ENCODE measurements around the gene VPS45.
"Not testable (repeated sequence)": the region's sequence is repeated elsewhere in the genome, so short reads cannot be mapped to it uniquely, and the experiment has no call there.

The VPS45 gene, protein sequence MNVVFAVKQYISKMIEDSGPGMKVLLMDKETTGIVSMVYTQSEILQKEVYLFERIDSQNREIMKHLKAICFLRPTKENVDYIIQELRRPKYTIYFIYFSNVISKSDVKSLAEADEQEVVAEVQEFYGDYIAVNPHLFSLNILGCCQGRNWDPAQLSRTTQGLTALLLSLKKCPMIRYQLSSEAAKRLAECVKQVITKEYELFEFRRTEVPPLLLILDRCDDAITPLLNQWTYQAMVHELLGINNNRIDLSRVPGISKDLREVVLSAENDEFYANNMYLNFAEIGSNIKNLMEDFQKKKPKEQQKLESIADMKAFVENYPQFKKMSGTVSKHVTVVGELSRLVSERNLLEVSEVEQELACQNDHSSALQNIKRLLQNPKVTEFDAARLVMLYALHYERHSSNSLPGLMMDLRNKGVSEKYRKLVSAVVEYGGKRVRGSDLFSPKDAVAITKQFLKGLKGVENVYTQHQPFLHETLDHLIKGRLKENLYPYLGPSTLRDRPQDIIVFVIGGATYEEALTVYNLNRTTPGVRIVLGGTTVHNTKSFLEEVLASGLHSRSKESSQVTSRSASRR

DNA sequence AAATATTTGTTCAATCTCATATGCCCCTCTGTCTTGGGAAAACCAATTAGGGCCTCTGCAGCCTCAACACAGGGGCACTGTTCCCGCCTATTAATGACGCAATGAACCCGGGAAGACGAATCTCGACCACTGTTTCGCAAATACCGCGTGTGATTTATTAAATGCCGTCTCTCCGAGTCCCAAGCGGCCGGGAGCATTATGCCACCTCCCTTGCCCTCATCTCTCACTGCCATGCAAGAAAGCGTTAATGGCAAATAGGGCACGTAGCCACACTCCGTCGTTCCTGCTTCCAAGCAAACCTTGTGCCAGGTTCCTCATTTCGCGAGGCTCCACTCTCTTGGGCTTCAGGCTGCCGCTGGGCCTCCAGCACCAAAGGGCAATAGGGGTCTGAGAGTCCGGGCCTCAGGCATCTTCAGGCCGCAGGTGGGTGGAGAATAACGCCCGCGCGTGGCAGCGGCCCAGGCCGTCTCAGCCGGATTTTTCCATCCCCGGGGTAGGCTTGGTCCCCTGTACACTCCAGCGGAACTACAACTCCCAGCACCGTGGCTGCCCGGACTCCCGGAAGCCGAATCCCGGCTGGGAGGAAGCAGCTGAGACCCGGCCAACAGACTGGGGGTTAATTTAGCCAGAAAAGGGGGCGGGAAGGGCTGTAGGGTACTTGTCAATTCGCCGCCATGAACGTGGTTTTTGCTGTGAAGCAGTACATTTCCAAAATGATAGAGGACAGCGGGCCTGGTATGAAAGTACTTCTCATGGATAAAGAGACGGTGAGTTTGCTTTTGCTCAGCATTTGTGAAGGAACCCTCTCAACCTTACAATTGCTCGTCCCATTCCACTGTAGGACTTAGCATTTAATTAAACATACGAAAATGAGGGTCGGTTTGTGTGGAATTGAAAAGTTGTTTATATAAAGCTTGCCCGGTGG lies at the start of gene VPS45:
Gene VPS45, plus strand, starts transcription at position 593 of the 925 bp plus-strand sequence. Its CDS starts 82 bp downstream, at position 675.
- peak; percentile 87 to 92 (median 89) for DNase-seq

DNA sequence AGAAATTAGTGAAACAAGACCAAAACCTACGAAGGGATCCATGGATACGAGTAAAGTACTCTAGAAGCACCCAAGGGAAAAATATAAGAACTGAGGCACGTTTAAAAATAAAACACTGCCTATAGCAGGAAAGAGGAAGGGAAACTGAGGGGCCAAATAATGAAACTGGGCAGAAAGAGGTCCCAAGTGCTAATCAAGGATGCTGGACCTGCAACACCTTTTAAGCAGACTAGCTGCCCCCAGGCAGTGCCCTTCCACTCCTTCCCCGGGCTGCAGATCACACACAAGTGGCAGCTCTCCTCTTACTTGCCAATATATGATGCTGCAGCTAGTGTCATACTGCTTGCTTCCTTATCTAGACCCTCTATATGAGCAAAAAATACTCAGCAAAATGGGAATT lies 49.4 kb upstream of the VPS45 start:
- DNase-seq = no peak

DNA sequence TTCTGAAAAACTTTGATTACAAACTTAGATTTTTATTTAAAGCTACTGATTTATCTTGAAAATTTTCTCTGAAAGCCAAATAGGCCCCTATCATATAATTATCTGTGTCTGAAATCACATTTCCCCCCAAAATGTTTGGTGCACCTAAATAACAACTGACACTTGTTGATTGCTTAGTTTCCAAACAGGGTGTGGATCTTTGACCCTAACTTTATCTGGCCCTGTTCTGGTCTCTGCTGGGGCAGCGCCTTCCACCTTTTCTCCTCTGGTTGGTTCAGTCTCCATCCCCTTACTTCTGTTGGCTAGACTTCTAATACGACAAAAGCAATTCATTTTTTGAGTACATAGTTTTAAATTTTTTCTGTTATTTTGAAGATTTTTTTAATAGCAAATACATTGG lies 46.9 kb upstream of the VPS45 start:
- no peak for DNase-seq

DNA sequence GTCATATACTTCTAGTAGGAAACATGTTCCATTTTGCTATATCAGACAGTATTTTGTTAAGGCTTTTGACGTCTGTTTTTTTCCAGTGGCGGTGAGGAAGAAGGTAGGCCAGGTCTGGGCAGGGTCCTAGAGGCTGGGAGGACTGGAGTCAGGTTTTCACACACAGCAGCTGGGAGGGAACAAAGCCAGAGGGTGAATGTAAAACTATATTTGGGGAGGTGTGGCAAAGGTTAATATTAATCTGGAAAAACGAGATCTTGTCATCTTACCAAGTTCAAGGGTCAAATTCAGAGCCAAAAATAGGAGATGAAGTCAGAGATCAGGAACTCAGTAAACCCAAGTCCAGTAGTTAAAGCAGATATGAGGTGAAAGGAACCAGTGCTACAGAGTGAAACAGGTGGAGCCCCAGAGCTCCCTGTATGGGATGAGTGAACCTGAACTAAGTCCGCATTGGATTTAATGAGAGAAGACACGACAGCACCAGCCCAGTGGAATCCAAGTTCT lies 46.3 kb upstream of the VPS45 start:
- DNase-seq = no peak

DNA sequence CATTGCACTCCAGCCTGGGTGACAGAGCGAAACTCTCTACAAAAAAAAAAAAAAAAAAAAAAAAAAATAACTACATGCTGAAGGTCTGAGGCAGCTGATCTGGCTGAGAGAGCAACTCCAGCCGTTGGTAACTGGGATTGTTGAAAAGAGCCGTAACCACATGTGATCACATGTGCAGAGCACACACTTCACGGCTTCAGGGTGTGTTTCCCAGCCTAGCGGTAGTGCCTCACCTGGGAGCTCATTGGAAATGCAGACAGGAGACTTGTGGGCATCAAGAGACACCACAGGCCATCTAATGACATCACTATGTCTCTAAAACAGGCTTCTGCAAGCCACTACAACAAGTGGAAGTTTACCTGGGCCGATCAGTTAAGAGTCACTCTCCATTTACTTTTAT lies 45.2 kb upstream of the VPS45 start:
- DNase-seq = no peak

DNA sequence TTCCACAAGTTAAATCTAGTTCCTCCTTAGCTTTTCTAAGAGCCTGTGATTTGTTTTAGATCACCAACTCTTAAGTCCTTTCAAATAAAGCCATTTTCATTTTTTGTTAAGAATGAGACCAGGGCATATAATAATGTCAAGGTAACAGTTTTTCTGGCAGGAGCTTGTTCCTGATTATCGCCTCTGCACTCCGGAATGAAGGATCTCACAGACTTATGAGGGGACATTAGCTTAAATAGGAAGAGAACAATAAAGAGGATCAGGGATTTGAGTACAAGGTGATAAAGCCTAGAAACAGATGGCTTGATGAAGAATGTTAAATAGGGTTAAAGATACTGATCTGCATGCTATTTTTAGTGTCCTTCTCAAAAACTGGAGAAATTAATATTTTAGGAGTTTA lies 43.4 kb upstream of the VPS45 start:
- DNase-seq = no peak

DNA sequence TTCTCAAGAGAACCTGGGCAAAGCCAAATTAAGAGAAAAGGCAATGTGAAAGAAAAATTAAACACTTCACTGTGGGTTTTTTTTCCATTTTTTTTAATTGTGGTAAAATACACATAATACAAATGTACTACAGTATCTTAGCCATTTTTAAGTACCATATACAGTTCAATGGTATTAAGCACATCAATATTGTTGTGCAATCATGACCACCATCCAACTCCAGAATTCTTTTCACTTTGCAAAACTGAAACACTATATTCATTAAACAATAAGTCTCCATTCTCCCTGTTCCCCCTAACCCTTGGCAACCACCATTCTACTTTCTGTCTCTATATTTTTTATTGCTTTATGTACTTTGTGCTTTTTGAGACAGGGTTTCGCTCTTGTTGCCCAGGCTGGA lies 39.3 kb upstream of the VPS45 start:
- DNase-seq = no peak

DNA sequence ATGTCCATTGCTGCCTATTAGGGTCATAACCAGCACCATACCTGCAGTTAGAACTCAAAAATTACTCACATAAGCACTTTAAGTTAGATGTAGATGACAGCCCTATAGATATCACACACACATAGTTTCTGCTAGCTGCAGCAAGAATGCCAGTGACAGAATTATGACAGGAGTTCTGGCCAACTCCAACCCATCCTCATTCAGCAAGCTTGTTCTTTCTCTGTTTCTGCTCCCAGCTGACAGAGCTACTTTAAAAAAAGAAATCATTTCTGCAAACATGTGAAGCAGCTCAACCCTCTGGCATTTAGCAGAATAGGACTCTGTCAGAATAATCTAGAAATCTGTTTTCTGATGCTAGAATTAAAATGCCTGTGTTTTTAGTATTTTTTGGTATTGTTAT lies 33.2 kb upstream of the VPS45 start:
- no peak for DNase-seq

DNA sequence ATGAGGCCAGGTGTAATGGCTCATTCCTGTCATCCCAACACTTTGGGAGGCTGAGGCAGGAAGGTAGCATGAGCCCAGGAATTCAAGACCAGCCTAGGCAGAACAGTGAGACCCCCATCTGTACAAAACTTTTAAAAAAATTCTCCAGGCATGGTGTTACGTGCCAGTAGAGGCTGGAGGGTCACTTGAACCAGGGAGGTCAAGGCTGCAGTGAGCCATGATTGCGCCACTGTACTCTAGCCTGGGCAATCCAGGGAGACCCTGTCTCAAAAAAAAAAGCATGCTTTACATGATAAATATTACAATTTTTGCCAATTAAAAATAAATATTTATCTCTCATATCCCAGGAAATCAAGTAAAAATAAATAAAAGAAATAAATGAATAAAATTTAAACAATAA lies 17.6 kb upstream of the VPS45 start:
- DNase-seq = no peak

DNA sequence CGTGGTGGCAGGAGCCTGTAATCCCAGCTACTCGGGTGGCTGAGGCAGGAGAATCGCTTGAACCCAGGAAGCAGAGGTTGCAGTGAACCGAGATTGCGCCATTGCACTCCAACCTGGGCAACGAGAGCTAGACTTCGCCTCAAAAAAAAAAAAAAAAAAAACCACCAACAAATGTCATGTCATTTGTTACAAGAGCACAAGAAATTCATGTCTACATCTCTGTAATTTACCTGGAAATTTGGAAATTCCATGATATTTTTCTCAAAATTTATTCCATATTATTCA lies 16.5 kb upstream of the VPS45 start:
- DNase-seq = no peak

DNA sequence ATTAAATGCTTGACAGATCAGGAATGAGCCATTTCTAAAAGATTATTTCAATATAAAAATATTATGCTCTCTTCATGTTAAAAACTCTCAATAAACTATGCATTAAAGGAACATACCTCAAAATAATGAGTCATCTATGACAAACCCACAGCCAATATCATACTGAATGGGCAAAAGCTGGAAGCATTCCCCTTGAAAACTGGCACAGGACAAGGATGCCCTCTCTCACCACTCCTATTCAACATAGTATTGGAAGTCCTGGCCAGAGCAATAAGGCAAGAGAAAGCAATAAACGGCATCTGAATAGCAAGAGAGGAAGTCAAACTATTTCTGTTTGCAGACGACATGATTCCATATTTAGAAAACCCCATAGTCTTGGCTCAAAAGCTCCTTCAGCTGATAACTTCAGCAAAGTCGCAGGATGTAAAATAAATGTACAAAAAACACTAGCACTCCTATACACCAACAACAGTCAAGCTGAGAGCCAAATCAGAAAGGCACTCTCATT lies 15.6 kb upstream of the VPS45 start:
- peak in 1 of 3 donors; percentile 24 for DNase-seq

DNA sequence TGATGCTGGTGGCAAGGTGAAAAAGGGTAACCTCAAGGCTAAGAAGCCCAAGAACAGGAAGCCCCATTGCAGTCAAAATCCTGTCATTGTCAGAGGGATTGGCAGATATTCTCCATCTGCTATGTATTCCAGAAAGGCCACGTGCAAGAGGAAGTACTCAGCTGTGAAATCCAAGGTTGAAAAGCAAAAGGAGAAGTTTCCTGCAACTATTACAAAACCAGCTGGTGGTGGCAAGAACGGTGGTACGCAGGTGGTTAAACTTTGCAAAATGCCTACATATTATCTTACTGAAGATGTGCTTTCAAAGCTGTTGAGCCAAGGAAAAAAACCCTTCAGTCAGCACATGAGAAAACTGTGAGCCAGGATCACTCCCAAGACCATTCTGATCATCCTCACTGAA lies 13.7 kb upstream of the VPS45 start:
- peak; percentile 40 to 63 (median 57) for DNase-seq

DNA sequence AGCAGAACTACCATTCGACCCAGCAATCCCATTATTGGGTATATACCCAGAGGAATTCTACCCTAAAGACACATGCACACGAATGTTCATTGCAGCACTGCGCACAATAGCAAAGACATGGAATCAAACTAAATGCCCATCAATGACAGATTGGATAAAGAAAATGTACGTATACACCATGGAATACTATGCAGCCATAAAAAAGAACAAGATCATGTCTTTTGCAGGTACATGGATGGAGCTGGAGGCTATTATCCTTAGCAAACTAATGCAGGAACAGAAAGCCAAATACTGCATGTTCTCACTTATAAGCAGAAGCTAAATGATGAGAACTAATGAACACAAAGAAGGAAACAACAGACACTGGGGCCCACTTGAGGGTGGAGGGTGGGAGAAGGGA lies 12.1 kb upstream of the VPS45 start:
- not testable (repeated sequence) for DNase-seq

DNA sequence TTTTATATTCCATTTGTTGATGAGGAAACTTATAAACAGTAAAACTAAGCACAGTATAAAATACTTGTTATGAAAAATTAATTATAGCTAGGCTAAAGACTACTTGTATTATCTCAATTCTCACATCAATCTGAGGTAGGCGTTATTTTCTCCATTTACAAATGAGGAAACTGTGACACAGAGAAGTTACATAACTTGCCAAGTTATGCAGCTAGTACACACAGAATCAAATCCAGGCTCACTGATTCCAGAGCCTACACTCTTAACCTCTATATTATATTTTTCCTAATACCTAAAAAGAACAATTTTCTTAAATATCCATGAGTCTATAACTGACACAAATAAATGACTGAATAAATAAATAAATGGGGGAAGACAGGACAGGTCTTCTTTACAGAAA lies 11.2 kb upstream of the VPS45 start:
- peak; percentile 53 to 77 (median 72) for DNase-seq

DNA sequence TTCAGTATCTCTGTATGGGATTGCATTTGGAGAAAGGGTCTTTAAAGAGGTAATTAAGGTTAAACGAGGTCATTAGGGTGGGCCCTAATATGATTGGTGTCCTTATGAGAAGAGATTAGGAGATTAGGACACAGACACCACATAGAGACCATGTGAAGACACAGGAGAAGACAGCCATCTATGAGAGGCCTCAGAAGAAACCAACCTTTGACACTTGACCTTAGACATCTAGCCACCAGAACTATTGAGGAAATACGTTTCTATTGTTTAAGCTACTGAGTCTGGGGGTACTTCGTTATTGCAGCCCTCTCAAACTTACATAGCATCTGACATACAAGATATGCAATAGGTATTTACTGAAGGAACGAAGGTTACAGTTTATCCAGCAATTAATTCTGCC lies 7.3 kb upstream of the VPS45 start:
- DNase-seq = no peak

DNA sequence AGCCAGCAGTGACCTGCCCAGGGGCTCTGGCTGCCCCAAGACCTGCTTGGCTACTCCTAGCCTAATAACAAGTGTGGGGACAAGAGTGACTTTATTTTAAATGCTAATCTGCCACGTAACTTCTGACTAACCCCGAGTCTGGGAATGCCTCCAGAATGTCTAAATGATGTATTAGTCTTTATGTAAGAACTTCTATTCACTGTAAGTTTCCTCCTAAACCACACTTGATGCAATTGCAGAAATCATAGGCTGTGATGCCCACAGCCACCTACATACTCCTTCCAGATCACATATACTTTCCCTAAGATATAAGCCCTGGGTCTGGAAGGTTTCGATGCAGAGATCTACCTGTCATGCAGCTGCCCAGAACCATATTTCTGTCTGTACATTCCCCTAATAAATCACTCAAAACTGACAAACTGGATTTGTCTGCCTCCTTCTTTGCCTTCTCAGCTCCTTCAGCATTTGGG lies 5.9 kb upstream of the VPS45 start:
- peak; percentile 43 to 68 (median 61) for DNase-seq

DNA sequence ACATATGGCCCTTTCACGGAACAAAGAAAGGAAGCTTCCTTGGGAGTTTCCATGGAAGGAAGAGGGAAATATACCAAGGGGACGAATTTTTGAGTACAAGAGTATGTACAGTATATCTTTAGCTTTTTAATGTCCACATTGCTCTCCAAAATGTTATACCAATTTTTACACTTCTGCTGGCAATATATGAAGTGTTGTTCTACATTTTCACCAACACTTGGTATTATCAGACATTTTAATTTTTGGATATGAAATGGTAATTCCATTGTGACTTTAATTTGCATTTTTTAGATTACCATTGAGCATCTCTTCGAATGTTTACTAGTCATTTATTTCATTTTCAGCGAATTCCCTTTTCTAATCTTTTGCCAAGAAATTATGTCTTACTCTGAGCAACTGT lies 5.5 kb upstream of the VPS45 start:
- DNase-seq = no peak

DNA sequence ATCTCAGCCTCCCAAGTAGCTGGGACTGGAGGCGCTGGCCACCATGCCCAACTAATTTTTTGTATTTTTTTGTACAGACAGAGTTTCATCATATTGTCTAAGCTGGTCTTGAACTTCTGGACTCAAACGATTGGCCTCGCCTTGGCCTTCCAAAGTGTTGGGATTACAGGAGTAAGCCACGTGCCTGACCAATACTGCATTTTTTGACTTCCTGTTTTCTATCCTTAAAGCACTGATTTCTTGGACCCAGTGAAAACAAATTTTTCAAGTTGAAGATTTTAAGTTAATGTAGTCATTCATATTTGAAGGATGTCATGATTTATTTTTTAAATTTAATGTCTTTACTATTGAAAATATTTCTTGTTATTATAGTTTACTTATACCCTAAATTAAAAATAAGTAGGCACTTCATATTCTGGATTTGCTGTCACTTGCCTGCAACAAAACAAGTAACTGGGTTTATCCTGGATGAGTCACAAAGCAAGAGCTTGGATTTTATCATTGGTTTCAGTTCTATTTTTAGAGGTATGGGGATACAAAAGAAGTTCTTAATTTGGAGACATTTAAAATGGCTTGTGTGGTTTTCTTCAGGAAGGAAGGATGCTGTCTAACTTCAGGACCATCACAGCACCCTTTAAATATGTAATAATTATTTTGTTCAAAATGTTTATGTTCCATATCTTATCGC lies 2.2 kb upstream of the VPS45 start:
- DNase-seq = peak; percentile 53 to 86 (median 78)

DNA sequence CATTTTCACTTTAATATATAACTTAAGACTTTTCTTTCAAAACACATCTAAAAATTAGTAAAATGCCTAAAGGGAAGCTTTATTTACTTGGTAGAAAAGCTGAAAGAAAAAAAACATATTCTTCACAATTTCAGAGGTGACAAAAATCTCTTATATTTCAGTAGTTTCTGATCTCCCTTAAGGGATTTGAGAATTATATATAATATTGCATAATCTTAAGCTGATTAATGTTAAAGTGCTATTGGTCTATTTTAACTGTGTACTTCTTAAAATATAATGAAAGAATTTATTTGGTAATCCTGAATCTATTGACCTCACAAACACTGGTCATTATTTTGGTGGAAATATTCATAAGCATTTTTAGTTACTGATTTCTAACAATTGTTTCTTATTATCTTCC lies 1.2 kb upstream of the VPS45 start:
- DNase-seq = no peak

DNA sequence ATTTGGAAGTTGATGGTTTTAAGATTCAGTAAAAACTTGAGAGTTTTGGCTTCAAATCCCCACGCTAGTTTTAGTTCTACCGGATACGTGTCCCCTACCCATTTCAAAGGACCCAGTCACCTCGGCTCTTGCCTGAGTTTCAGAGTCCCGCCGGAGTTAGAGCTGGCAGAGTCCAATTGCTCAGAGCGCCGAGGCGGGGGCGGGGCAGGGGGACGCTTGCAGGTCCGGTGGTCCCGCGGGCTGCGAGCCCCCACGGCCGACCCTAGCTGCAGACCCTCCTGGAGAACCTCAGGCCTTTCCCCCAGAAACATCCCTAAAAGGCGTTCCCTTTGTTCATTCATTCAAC lies 765 bp upstream of the VPS45 start:
- DNase-seq = peak in 1 of 3 donors; percentile 11

DNA sequence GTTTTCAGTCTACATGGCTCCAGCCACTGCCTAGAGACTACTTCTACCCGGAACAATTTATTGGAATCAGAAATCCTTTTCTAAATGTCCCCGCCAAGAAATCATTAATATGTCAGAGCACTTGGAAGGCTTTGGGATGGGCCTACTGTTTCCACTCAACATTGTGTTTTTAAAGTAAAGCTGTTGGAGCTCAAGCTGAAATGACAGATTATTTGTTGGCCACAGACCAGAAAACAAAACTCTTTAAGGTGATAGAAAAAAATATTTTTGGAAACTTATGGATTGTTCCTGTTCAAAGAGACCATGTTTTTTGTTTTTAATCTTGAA lies 496 bp downstream of the VPS45 start:
- no peak for DNase-seq

DNA sequence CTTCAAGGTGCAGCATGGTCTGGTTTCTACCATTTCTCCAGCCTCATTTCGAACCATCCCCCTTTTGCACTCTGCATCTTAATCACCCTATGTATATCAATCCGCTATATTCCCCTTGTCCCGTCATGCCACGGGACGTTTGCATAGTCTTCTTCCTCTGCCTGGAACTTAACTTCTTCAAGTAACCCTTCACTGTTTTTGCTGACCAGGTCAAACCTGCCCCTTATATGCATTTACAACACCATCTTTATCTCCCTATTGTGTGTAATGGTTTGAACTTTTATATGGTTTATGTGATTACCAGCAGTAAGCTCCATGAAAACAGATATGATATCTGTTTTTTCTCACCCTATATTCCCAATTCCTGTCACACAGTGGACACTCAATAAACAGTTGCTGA lies 2.3 kb downstream of the VPS45 start:
- no peak for DNase-seq

DNA sequence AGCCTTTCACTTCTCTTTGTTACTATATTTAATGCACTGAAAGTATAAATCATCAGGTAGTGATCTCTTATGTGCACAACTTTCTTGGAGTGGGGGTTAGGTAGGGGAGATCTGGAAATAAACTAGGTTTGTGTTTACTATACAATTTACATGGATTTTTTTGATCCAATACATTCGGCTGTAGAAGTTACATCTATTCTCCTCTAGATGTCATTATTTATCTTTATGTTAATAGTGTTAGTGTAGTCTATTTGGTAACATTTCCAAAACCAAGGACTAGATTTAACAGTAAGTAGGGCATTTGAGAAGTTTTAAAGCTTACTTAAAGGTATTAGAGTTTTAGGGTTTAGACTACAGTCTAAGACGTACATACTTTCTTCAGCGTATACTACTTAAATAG lies 5.4 kb downstream of the VPS45 start:
- DNase-seq = peak; percentile 10 to 72 (median 70)

Data from suppressor macrophage treated with lipopolysaccharide for 1 hour (primary cell).